GM18499 (cell line): ENCODE data around the gene DDAH2.

ENCODE experiments used
- ATAC-seq: cut with Tn5 transposase; IDR thresholded peaks from one replicate; pipeline ENCODE4 v1.9.1; 2021; ENCODE audit warnings: moderate number of reproducible peaks; ENCODE audit not compliant: insufficient read depth, unreplicated experiment

The DDAH2 gene

DNA sequence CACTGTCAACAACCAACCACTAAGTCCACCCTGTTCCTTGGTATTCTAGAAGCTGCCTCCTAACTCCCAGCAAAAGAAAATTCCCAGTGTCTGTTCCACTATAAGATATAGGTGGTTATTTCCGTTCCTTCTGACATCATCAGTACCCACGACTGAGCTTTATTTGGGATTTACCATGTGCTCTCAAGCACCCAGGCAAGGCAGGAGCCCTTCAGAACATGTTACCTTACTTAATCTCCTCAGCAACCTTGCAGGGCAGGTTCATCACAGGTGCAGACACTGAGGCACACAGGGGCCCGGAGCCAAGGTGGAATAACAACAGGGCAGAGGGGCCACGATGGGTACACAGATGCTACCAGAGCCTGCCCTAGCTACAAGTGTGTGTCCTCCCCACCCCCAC lies 36.7 kb downstream of the DDAH2 start:
- ATAC-seq: no peak

DNA sequence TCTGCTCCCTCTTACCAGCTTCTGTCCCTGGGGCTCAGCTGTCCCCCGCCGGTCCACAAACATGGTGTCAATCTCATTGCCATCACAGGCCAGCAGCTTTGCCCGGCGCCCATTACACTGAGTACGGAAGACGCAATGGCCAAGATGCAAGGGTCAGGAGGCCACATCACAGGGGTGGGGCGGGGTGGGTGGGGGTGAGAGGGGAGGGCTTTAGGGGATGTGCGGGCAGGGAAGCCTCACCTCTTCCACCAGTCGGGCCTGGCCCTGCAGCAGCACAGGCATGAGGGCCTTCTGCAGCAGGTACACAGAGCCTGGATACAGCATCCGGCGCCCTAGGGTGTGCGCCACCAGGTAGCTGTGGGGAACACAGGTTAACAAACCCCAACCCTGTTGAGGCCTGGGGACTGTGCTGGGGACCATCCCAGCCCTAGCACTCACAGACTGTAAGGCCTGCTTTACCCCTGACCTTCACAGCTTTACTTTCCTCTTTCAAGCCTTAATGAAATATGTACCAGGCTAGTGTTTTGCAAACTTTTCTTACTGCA lies 37.5 kb downstream of the DDAH2 start:
- ATAC-seq: no peak

DNA sequence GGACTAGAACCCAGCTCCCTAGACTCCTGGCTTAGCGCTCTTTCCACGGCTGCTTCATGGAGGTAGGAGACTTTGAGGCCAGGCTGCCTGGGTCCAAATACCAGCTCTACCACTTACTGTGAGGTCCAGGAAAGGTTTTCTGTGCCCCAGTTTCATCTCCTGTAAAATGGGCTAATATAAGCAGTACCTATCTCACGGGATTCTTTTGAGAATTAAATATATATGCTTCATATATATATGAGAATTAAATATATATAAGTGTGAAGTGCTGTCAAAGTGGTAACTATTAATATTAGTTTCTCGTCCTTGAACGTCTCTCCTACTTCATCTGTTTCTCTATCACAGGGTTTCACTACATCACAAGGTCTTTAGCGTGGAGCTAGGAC lies 38.0 kb downstream of the DDAH2 start:
- no peak for ATAC-seq

DNA sequence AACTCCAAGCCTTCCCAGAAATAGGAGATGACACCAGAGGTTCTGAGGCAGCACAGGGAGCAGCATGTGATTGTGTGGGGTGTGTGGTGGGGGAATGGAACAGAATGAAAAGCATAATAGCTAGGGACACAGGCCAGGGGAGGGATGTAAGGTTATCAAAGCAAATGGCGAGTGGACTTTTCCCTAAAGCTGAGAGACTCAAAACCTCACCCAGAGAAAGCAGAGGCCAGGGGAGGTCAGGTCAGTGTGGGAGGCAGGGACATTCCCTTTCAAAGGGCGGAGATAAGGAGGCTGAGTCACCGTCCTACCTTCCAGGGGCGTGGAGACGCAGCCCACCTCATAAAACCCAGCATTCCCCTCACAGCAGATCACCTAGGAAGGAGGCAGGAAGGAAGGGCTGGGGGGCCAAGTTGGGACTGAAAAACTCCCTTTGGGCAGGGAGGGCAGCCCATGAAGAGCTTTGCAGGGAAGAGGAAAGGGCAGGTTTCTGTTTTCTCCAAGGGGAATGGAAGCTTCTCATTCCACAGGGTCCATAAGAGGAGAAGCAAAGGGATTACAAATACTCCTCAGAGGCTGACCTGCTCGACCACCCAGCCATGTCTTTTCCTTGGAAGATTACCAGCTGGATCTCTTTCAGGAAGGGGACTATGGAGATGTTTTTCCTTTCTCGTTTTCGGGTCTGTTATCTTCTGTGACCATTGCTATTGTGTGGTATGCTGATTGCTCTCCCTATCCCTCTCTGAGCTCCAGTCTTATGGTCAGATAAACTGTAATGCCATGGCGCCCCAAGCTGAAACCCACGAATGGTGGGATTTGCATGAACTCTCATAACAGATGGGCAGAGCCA lies 38.6 kb downstream of the DDAH2 start:
- ATAC-seq: no peak

DNA sequence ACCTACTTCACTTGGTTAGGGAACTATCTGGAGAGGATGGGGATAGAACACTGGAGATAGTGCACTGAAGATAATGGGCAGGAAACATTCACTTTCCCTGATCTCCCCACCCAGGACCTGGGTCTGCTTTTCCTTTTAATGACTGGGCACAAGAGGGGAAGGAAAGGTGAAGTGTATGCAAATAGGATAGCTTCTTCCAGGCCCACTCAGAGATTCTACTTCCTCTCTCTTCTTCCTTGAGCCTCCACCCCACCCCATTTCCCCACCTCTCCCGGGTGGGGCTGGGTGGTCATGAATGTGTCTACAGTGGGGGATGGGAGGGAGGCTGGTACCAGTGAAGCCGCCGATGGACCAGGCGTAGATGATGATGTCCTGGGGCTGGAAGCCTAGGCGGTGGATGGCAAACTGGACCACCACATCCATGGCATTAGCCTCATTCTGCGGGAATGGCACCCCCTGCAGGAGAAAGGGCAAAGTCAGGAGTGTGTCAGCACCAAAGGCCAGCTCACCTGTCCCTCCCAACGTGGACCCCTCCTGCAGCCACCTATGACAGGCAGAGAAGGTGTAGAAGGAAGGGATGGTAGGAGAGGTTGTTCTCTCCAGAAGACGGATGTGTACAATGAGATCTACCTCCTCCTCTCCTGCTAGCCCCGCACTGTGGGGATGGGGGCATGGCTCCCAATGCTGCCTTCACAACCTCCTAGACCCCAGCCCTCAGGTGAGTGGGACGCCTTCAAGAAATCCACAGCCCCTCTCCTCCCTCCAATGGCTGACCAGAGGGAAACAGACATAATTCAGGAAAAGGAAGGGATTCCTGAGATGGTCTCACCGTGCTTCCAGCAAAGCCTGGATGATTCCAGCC lies 39.6 kb downstream of the DDAH2 start:
- no peak for ATAC-seq

DNA sequence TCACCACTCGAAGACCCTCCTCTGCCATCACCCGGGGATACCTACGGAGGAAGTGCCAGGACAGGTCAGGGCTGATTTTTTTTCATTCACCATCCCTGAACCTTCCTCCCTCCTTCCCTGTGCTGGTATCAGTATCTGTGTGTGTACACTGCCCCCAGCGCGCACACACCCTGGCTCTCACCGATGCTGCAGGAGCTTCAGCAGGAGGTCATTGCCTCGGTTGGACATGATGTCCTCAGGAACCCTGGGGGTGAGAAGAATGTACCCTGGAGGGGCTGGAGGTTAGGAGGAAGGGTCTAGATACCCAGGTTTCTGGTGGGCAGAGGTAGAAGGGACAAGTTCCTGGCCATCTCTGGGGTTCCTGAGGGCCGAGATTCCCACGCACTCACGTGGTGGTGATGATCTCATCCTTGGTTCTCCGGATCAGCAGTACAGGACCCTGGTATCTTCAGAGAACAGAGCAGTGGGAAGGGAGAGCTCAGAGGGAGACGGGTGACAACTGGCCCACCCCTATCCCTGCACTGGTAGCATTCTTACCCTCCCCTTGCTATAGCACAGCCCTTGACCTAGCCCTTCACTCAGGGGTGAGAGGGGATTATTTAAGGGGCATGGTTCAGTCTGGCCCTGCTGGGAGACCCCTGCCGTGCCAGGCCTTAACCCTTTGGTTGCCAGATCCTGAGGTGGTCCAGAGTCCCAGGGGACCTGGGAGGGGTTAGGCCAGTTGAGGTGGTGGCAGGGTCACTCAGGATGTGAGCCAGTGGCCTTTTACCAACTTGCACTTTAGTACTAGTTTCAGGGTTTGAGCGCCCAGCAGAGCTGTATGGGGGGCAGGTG lies 41.0 kb downstream of the DDAH2 start:
- no peak for ATAC-seq

DNA sequence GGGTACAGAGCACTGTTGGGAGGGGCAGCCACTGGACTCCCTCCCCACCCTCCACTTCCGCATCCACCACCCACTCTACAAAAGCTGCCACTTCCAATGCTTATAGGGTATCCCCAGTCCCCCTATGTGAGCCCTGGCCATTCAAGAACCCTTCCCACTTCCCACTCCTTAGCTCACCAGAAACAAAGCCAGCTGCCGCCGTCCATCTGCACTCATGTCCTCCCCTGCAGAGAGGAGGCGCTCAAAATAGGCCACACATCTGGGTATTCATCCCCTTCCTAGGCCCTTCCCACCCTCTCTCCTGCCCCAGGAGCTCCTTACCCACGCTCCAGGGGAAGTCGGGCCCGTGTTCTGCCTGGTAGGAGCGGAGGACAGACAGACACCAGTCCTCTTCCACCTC lies 41.8 kb downstream of the DDAH2 start:
- ATAC-seq: no peak

DNA sequence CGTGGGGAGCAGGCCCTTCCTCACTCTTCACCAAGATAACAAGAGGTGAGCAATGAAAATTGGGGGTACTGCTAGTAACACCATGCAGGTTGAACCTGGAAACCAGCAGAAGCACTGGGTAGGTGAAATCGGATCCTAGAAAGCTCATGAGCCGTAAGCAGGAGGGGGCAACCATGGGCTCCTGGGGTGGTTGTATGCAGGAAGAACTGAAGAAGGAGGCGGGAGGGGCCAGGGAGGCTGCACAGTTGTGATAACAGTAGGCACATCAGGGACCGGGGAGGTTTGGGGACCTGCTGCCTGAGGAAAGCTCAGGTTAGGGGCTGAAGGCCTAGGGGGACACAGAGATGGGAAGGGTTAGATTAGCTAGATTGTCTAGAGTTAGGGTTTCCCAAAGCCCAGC lies 42.6 kb downstream of the DDAH2 start:
- no peak for ATAC-seq

DNA sequence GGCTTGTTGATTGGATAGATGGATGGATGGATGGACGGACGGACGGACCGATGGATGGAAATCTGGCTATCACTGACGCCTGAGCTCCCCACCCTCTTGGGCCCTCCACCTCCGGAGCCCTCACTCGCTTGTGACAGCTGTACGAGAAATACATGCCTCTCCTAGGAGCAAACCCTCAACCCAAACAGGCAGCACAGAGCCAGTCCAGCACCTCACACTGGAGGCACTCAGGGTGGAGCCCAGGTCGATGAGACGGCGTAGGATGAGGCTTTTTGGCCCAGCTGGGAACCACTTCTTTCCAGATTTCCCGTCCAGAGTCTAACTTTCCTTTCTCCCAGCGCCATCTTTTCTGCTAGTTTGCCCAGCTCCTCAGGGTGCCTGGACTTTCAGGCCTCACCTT lies 45.5 kb downstream of the DDAH2 start:
- ATAC-seq: no peak

DNA sequence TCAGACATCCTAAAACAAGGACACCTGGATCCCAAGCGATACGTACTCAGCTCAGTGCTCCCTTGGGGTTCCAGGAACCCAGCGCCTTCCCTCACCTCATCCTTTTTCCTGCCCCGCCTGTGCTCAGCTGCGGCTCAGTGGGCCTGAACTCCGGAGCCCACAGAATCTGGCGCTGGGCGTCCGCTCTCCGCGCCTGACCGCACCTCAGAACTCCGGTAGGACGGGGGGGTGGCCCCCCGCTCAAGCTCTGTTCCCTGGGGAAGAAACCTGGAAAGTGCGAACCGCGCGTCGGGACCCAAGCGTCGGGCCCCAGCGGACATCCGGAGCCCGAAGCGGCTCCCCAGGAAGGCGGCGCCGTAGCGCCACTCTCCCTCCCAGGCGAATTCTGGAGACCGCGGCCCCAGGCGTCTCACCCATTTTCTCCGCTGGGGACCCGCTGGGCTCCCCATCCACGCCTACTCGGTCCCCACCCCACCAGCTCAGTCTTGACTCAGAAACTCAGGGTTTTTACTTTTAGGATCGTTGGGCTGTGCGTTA lies 47.9 kb downstream of the DDAH2 start:
- no peak for ATAC-seq

DNA sequence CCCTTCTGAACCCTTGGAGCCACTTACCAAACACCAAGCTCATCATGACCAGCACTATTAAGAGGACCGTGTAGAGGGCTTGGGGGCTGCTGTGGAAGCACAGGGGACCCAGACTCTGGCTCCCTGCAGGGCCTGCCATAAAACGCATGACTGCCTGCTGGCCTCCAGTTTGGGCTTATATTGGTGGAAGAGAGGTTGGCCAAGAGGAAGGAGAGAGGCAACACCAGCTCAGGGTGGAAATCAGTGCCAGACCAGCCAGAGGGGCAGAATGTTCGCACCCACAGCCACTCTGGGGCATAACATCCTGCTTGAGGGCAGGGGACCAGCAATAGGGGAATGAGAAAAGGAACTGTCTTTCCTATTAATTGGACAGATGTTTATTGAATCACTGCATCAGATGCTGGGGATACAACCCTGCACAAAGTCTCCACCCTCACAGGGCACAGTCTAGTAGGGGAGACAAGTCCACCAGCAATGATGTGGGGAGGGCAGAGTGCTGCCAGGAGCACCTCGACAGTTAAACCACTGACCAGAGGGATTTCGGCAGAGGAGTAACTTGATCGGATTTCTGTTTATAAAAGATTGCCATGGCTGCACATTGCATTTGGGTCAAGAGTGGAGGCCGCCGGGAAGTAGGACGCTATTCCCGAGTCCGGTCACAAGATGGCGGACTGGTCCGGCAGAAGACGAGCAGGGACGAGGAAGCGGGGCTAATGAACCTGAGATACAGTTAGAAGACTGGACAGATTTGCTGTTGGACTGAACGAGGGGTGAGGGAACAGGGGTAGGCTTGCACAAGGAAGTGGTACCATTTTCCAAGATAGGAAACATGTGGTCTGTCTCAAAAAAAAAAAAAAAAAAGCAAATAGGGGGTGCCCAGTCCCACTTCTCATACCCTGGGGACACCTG lies 48.6 kb downstream of the DDAH2 start, which contains the start of gene LY6G5C:
LY6G5C (minus strand) TSS at position 842 of the 909 bp plus-strand sequence; CDS start at position 148, 694 bp downstream.
- ATAC-seq: no peak

DNA sequence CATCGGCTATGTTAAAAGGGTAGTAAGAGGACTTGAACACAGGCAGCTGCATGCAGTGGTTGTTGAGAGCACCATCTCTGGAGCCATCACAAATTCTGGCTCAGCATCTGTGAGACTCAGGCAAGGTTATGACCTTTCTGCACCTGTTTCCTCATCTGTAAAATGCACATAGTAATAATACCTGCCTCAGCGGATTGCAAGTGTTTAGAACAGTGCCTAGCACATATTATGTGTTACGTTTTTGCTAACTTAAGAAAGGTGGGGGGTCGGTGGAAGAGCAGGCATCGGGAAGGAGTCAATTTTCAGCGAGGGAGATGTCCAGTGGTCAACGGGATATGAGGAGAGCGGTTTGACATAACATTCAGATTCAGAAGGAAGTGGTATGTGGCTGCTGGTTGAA lies 51.1 kb downstream of the DDAH2 start:
- no peak for ATAC-seq
